ENCODE data around the gene GK2.

GK2 gene

DNA sequence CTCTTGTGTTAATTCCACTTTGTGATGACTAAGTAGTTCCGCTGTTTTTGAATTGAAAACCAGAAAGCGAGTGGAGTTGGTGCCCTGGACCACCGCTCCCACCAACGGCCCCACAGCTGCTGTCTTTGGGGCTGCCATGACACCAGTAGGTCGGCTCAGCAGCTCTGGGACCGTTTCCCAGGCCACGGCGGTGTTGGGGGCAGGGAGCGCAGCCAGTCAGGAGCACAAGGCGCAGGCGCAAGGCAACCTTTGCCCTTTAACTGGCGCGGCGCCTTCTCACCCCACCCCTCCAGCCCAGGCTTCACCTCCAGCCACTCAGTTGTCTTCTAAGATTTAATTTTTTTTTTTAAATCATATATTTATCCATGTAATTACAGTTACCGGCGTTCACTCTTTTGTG lies at the start of gene GK2:
Gene GK2 (minus strand): TSS at position 166 of the 400 bp plus-strand sequence. CDS start 28 bp downstream, at position 138.
- DNase-seq (ENCODE audit: low read depth in 2 of 2) = no peak

DNA sequence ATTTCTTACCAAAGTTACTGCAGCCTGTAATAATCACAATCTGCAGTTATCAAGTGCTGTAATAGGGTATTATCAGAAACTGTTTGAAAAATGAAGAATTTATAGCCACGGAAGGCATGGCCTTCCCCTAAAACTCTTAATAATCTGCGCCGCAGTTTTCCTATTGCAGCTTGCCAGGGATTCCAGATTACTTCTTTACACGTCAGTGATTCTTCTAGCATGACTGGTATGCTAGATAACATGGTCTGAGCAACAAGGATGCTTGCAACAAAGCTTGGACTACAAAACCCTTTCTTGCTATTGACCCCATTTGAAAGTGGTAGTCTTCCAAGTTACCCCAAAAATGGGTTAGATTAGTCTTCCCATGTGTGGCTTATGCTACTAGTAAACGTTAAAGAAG lies 47.2 kb upstream of the GK2 start:
- DNase-seq (ENCODE audit: low read depth in 2 of 2) = no peak

DNA sequence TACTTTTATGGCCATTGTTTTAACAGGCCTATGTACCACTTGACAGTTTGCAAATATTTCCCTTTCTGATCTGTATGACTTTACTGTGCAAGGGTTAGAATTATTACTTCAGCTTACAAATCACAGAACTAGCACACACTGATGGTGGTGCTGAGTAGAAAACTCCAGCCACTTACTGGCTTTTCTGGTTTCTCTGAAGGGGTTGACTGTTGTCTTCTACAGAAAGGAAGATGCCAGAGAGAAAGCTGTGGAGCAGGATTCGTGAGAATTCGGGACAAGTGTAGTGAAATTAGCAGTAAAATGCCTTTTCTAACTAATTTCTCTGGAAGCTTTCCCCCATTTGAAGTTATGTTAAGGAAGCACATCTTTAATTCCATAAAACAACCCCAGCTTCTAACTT lies 46.6 kb upstream of the GK2 start:
- DNase-seq (ENCODE audit: low read depth in 2 of 2) = no peak

DNA sequence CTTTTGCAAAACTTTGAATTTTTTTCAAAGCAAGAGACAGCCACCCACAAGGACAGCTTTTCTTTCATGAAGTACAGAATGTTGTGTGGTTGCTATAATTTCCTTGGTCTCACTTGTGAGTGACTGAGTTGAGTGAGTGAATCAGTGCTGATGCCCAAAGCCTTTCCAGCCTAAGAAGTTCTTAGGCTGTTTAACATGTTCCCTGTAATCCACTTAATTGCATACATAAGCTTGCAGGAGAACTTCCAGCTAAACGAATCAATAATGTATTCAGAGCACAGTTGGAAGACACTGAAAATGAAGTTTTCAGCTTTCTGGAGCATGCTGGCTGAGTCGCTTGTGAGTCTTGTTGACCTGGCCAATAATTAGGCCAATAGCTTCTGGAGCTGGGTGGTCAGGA lies 42.0 kb upstream of the GK2 start:
- no peak for DNase-seq (ENCODE audit: low read depth in 2 of 2)

DNA sequence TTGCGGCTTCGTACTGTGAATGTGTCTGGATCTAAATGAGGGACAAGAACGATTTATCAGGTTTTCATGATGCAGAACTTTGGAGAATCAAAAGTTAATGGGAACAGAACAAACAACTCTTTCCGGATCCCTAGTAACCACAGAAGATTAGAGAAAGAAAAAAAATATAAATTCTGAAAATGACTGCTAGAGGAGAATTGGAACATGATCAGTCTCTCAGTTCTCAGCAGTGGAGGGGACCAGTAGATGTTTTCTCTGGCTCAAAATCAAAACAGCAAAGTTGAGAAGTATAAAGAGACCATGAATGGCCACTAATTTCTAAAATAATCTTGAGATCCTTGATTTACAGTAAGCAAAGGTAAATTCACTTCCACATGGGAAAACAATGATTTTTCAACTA lies 38.1 kb upstream of the GK2 start:
- DNase-seq (ENCODE audit: low read depth in 2 of 2) = no peak

DNA sequence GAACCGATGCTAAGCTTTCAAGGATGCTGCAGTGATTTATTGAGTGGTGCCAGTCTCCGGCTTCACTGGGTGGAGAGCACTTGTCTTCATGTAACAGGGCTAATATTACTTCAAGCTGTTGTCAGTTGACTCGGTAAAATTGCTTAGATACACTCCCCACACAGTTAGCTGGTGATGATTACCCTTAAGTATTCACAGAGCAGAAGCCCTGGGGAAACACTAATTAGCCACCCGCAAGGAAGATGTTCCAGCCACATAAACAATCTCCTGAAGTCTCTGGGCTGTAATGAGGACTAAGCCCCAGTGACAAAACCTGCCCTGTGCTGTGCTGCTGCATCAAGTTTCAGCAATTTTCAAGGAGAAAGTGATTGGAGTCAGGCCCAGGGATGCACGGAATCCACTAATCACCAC lies 37.3 kb upstream of the GK2 start:
- no peak for DNase-seq (ENCODE audit: low read depth in 2 of 2)

DNA sequence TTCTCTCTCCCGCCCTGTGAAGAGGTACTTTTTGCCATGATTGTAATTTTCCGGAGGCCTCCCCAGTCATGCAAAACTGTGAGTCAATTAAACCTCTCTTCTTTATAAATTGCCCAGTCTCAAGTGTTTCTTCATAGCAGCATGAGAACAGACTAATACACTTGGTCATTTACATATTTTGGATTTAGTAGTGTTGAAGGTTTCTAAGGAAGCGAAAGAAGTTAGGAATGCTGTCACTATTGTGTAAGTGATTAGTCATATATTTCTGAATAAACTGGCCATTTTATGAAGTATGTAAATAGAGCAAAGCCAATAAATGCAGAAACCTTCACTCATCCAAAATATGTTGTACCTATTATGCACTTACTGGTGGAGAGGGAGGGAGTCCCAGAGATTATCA lies 34.4 kb upstream of the GK2 start:
- DNase-seq (ENCODE audit: low read depth in 2 of 2) = no peak

DNA sequence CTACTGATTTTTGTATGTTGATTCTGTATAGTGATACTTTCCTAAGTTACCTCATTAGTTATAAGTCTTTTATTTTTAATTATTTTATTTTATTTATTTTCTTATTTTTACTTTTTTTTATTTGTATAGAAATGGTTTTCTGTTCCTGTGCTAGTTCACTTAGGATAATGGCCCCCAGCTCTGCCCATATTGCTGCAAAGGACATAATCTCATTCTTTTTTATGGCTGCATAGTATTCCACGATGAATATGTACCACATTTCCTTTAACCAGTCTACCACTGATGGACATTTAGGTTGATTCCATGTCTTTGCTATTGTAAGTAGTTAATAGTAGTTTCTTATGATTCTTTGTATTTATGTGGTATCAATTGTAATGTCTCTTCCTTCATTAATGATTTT lies 31.5 kb upstream of the GK2 start:
- no peak for DNase-seq (ENCODE audit: low read depth in 2 of 2)

DNA sequence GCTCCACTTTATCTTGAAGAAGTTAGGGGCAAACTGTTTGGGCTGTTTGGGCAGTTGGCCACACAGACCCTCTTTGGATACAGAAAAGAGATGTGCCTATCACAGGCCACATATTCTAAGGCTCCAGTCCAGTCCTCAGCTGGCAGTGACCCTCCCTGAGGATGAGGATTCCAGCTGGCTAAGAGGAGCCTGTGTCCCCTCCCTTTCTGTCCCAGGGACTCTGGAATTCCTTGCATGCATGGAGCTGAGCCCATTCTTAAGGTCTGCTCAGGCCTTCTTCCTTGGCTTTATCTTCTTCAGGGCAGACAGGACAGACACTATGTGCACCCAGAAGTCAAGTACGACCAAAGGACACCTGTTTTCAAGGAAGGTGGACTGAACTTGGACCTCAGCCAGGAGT lies 23.8 kb upstream of the GK2 start:
- no peak for DNase-seq (ENCODE audit: low read depth in 2 of 2)

DNA sequence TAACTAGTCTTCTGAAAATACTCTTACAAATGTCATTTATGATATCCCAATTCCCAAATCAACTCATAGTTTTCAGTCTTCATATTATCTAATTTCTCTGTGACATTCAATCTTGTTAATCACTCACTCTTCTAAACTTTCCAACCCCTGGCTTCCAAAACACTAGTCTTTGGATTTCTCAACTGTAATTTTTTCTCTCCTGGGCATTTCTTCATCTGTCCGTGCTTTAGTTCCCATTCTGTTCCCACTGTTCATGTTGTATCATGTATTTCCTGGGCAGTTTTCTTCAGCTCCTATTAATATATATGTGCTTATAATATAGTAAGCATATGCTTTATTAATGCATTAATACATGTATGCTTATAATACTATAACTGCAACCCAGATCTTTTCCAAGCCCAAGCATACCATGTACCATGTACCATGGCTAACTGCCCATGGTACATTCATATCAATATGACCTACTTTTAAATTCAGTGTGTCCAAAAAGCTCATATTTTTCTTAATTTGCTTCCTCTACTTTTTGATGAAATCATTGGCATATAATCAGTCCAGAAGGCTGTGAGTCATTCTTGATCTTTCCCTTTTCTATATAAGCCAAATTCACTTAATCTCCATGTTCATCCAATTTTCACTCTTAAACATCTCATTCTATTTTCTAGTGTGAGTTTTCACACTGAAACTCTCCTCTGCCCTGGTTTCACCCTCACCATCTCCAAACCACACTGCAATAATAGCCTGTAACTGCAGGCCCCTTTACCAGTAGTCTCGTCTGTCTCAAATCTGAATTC lies 21.3 kb upstream of the GK2 start:
- no peak for DNase-seq (ENCODE audit: low read depth in 2 of 2)

DNA sequence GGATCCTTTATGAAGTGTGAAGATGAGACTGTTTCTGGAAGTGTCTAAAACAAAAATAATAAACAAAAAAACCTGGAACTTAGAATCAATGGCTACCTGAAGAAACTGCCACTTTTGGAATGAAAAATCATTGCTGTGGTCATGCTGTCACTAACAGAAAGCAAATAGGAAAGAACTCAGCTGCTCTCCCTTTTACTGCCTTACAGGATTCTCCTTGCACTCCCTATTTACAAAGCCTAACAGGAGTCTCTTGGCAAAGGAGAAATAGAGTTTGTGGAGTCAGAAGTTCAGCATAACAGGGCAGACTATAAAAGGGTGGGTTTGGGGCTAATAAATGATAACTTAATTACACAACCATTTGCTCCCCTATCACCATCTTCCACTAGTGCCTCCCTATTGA lies 19.0 kb upstream of the GK2 start:
- no peak for DNase-seq (ENCODE audit: low read depth in 2 of 2)

DNA sequence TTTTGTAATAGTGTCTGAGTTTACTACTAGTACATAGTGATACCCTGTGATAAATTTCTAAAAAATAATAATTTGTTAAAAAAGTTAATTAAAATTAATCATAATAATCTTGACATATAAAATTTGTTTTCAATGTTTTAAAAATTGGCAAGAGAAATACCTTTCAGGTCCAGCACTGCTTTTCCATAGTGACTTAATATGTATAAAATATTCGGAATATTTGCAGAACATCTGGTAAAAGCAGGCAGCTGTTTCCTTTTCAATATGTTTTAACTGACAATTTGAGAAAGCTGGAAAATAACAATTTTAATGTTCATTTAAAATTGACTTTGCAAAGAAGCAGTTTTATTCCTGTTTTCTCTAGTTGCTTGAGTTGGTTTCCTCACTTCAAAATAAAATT lies 17.6 kb upstream of the GK2 start:
- no peak for DNase-seq (ENCODE audit: low read depth in 2 of 2)

DNA sequence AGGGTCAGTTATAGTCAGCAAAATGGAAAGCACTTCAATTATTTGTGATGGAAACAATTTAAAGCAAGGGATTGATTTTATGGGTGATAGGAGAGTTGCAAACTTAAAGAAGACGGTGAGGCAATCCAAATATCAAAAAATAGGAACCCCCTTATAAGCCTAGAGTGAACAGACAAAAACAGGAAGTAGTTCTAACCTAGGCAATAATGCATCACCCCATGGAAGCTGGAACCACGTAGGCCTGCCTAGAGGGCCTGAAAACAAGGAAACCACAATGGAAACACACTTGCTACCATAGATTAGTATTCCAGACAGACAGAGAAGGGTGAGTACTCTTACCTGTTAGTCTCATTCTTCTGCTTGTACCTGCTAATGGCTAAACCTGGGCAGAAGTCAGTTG lies 13.5 kb upstream of the GK2 start:
- DNase-seq (ENCODE audit: low read depth in 2 of 2) = no peak

DNA sequence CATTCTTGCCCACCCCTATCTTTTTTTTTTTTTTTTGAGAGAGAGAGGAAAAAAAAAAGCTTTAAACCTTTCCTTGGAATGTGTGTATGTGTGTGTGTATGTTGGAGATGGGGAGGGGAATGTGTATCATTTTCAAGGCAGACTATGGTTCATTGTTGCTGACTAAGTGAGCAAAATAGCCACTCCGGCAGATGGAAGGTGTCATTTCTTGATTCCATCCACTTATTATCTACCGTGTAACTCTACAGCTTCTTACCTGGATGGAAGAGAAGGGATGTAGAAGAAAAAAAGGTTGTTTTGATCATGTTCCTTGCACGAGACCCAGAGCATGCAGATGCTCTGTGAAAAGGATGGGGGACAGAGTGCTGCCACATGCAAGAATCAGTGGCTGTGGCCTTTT lies 5.9 kb upstream of the GK2 start:
- DNase-seq (ENCODE audit: low read depth in 2 of 2) = no peak

DNA sequence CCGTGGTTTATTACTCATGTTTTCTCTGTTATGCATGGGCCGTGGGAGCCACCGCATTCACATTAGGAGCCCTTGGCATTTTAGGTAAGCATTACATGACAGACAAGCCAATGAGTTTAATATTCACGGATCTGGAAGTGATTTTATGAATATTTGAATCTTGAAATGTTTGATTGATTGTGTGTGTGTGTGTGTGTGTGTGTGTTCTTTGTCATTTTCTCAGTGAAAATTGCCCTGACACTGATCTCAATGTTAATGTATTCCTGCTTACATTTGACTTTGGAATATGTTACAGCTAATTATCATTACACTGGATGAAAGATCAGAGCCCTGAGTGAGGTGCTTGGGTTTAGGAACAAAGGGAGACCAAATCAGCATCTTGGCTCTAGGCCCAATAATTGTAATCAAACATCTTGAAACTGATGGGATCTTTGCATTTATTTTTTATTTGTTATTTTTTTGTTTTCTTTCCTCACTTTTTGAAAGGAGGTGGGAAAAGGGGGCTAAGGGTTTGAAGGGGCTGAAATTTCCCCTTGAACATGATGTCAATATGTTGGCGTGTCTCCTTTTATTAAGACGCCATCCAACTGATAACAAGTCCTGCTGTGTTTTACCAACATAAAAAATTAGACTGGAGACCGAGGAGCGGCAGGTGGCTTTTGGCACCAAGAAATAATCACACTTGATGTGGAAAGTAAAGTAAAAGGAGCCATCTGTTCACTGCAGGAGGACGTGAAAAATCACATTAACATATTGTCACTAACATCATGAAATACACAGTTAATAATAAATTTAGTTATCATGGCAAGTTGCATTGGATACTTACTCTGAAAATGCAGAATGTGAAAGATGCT lies 5.2 kb upstream of the GK2 start:
- no peak for DNase-seq (ENCODE audit: low read depth in 2 of 2)

DNA sequence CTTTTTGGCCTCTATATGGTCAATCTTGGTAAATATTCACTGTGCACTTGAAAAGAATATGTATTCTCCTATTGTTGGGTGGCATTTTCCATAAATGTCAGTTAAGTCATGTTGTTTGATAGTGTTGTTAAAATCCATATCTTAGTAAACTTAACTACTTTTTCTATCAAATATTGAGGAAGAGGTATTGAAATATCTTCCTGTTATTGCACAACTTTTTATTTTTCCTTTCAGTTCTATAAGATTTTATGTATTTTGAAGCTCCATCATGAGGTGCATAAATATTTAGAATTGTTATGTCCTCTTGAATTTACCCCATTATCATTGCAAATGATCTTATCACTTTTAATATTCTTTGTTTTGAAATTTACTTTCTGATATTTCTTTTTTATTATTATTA lies 3.4 kb downstream of the GK2 start:
- DNase-seq (ENCODE audit: low read depth in 2 of 2) = no peak

DNA sequence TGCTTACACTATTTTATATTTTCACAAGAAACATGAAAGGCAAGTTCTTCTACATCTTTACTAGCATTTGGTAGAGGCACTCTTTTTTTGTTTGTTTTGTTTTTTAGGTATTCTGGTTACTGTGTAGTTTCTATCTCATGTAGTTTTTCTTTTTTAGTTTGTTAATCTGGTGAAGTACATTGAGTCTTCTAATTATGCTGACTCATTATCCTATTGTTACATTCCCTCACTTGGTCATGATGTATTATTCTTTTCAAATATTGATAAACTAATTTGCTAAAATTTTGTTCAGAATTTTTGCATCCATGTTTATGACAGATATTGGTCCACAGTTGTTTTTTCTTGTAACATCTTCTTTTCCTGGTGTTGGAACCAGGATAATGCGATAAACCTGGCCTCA lies 4.7 kb downstream of the GK2 start:
- DNase-seq (ENCODE audit: low read depth in 2 of 2) = no peak

DNA sequence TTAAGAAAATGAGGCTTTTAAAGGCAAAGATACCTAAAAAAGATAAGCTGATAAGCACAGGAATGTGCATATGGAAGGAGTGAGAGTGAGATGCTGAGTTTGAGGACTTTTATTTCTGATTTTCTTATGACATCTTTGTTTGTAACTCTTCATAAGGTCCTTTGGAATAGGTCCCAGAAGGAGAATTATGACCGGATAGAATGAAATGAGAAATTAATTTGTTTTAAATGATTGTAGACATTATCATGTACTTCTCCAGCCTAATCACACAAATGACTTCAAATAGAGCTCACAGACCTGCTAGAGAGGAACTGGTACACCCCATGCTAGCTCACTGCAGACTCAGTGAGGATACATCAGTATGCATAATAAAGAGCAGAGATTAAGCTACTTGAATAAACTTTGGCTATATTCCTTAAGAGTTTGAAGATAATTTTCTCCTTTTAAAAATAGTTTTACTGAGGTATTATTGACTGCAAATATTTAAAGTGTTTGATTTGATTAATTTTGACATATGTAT lies 5.6 kb downstream of the GK2 start:
- no peak for DNase-seq (ENCODE audit: low read depth in 2 of 2)

DNA sequence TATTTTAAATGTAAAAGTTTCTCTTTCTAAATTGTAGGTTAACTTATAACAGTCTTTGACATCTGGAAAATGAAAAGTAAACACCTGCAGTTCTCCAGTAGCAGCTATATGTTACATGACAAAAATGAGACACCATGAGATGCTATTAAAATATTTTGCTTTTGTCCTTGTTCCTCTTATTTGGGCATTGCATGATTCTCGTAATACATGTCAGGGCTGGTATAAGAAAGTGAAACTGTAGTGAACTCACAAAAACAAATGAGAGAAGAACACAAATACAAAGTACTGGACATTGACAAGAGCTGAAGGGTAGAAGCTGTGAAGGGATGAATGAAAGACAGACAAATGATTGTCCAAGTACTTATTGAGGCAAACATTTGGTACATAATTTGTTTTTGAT lies 9.0 kb downstream of the GK2 start:
- no peak for DNase-seq (ENCODE audit: low read depth in 2 of 2)

DNA sequence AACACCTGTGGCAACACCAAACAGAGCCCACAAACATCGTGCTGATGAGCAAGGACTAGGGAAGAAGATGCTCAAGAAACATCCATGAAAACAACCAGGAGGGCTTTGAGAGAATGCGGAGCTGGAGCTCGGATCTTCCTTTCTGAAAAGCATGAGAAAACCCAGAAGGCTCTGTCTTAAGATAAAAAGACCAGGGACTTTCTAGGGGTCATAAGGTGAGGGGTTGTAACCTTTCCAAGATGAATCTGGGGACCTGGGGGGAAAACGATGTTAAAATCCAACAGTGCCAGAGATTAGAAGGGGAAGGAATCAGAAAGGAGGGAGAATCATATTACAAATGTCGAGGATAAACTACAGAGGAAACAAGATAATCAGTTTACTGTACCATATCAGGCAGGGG lies 10.1 kb downstream of the GK2 start:
- no peak for DNase-seq (ENCODE audit: low read depth in 2 of 2)

DNA sequence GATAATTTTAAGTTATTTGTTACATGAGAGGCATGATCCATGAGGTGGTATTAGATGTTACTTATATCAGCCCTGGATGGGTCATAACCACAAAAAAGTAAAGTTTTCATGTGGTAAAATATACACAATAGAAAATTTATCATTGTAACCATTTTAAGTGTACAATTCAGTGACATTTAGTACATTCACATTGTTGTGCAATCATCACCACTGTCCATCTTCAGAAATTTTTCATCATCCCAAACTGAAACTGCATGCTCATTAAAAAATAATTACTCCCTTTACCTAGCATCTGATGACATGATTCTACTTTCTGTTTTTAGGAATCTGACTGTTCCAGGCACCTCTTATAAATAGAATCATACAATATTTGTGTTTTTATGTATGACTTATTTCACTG lies 11.2 kb downstream of the GK2 start:
- DNase-seq (ENCODE audit: low read depth in 2 of 2) = no peak

DNA sequence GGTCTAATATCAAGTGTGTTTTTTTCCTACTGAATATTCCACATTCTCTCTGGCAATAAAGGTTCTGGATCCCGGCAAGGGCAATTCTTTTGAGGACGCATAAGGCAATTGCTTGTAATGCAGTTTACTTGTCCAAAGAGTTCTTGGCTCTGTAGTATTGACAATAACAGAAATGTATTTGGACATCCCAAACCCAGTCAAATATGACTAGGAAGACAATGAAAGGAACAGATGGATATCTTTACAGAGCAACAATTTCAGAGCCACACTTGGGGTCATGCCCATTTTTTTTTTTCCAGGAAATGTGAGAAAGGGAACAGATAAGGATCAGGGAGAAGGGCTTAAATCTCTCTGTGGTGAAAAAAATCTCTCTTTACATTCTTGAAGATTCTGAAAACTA lies 12.2 kb downstream of the GK2 start:
- DNase-seq (ENCODE audit: low read depth in 2 of 2) = no peak

DNA sequence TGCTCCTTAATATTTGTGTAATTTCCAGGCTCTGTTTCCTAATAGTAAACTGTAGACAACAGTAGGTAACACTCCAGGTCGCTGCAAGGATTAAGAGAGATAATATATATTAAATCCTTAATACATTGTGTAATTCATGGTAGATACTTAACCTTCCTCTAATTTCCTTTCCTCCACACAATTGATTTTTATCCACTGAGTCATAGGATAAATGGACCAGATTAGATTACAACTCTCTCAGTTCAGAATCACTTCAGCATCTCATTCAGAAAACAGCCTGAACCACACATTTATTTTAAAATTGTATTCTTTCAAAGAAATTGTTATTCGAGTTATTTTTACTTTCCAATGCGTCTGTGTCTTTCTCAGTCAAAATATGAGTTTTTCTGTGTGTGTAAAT lies 17.1 kb downstream of the GK2 start:
- no peak for DNase-seq (ENCODE audit: low read depth in 2 of 2)
